ENCODE results near the gene KCNIP2.

GRCh38 chr10:101785801-101786200 lies 57.8 kb downstream of the KCNIP2 start:
- no peak for TF ChIP-seq CTCF (IDR thresholded peaks at IDR 0.05)
- TF ChIP-seq POLR2A (IDR thresholded peaks at IDR 0.05) = no peak
